HL-60 (cell line): ENCODE measurements around the gene PICK1.
"Not testable (repeated sequence)": the region's sequence is repeated elsewhere in the genome, so short reads cannot be mapped to it uniquely, and the experiment has no call there.

Source experiments
- DNase-seq, 2 experiments: peaks; one replicate each; pipeline ENCODE4 v3.0.0-alpha.2; 2010 to 2020; ENCODE audit warnings: low read depth in 1 of 2, low spot score in 1 of 2
- H3K27ac ChIP-seq: fragments of 250-450 bp; sonication (Bioruptor Pico); replicated peaks from 2 replicates; pipeline ENCODE4 v1.5.1; 2020; ENCODE audit warnings: mild to moderate bottlenecking, moderate library complexity
- H3K27me3 ChIP-seq: fragments of 250-450 bp; sonication (Bioruptor Pico); 2 replicates; pipeline ENCODE4 v1.5.1; 2021; ENCODE audit warnings: mild to moderate bottlenecking, moderate library complexity; ENCODE audit not compliant: insufficient read depth, poor library complexity, severe bottlenecking
- H3K4me3 ChIP-seq: replicated peaks from 2 replicates; pipeline ENCODE4 v1.5.1; 2011; ENCODE audit warnings: mild to moderate bottlenecking, control low read depth, low read length; ENCODE audit not compliant: insufficient read depth
- GABPA ChIP-seq: IDR thresholded peaks from 2 replicates; pipeline ENCODE4 v1.6.1; 2012; ENCODE audit warnings: low read depth
- POLR2AphosphoS5 ChIP-seq: IDR thresholded peaks from 2 replicates; pipeline ENCODE4 v1.6.1; 2012; ENCODE audit warnings: low read depth
- REST ChIP-seq: IDR thresholded peaks from 2 replicates; pipeline ENCODE4 v1.6.1; 2012; ENCODE audit warnings: low read depth; ENCODE audit not compliant: insufficient replicate concordance
- SPI1 ChIP-seq: IDR thresholded peaks from 2 replicates; pipeline ENCODE4 v1.6.1; 2012; ENCODE audit warnings: low read depth, mild to moderate bottlenecking, borderline replicate concordance
- TF ChIP-seq, protein P1 (sequence below): IDR thresholded peaks from one replicate; pipeline ENCODE4 v1.5.1; 2011; ENCODE audit warnings: low read length, control low read depth, inconsistent platforms; ENCODE audit not compliant: insufficient read depth

Gene PICK1

DNA sequence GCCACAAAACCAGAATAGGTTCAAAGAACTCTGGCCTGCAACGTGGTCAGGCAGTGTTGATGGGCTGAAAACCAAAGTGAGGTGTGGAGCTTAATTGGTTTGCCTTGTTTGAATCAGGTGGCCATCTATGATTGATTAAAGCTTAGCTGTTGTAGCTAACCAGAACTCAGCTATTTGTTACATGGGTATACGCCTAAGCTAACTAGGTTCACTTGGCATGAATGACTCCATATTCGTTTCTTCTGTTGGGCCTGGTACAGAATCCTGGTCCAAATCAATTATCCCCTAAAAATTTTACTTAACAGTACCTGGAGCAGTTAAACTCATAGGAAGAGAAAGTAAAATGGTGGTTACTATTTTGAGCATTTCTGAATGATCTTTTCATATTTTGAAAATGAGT lies 61.0 kb downstream of the PICK1 start:
- TF ChIP-seq SPI1 (no peak), REST (no peak)
- Histone ChIP-seq H3K4me3 (no peak overlapping the region), H3K27me3 (no peaks in the 10 kb centered on the region), H3K27ac (no peak overlapping the region)
- DNase-seq: no peak

DNA sequence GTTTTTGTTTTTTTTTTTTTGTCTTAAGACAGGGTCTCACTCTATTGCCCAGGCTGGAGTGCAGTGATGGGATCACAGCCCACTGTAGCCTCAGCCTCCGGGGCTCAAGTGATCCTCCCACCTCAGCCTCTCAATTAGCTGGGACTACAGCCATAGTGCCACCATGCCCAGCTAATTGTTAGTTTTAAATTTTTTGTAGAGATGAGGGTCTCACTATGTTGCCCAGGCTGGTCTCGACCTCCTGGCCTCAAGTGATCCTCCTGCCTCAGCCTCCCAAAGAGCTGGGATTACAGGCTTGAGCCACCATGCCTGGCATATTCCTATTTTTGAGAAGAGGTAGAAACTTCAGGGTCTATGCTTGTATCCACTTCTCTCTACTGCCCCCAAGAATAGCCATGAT lies 61.5 kb downstream of the PICK1 start:
- H3K4me3 ChIP-seq, H3K27me3 ChIP-seq, DNase-seq, H3K27ac ChIP-seq: not testable (repeated sequence)

DNA sequence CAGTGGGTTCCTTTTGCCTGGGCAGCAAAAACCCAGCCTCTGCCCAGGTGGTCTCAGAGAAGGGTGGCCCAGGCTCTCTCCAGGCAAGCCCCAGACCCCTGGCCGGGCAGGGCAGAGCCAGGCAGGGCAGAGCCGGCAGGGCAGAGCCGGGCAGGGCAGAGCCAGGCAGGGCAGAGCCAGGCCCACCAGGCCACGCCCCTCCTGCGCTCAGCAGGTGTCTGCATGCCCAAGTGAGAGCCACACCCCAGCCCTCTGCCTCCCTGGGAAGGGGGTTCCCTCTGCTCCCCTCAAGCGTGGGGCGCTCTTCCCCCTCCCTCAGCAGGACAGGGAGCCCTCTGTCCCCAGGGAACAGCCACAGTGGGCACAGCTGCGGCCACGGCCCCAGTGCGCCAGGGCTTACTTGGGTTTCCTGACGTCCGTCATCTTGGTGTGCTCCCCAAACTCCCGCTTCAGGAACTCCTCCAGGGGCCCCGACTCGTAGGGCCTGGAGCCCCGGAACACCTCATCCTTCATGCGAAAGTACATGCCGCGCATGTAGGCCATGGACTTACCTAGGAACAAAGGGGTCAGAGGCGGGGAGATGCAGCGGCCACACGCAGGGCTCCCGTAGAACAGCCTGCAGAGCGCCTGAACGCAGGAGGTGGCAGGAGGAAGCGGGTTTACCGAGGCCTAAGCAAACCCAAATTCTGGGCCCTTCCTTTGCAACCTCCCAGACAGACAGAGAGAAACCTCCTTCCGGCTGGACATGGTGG lies 63.3 kb downstream of the PICK1 start:
- no peak overlapping the region for H3K4me3 ChIP-seq
- TF ChIP-seq, protein P1, sequence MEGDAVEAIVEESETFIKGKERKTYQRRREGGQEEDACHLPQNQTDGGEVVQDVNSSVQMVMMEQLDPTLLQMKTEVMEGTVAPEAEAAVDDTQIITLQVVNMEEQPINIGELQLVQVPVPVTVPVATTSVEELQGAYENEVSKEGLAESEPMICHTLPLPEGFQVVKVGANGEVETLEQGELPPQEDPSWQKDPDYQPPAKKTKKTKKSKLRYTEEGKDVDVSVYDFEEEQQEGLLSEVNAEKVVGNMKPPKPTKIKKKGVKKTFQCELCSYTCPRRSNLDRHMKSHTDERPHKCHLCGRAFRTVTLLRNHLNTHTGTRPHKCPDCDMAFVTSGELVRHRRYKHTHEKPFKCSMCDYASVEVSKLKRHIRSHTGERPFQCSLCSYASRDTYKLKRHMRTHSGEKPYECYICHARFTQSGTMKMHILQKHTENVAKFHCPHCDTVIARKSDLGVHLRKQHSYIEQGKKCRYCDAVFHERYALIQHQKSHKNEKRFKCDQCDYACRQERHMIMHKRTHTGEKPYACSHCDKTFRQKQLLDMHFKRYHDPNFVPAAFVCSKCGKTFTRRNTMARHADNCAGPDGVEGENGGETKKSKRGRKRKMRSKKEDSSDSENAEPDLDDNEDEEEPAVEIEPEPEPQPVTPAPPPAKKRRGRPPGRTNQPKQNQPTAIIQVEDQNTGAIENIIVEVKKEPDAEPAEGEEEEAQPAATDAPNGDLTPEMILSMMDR: no peak
- TF ChIP-seq SPI1 (no peak), REST (no peak), GABPA (no peak), POLR2AphosphoS5 (no peak)

GRCh38 chr22:38122616-38123015 lies 65.4 kb downstream of the PICK1 start:
- TF ChIP-seq, protein P1: no peak
- H3K27ac ChIP-seq: no peak overlapping the region
- no peaks in the 10 kb centered on the region for H3K27me3 ChIP-seq
- H3K4me3 ChIP-seq: no peak overlapping the region
- no peak for DNase-seq

More for the DNA sequence above, 63.3 kb downstream of the PICK1 start:
- H3K27me3 ChIP-seq: no peaks in the 10 kb centered on the region
- no peak for DNase-seq
- no peak overlapping the region for H3K27ac ChIP-seq

DNA sequence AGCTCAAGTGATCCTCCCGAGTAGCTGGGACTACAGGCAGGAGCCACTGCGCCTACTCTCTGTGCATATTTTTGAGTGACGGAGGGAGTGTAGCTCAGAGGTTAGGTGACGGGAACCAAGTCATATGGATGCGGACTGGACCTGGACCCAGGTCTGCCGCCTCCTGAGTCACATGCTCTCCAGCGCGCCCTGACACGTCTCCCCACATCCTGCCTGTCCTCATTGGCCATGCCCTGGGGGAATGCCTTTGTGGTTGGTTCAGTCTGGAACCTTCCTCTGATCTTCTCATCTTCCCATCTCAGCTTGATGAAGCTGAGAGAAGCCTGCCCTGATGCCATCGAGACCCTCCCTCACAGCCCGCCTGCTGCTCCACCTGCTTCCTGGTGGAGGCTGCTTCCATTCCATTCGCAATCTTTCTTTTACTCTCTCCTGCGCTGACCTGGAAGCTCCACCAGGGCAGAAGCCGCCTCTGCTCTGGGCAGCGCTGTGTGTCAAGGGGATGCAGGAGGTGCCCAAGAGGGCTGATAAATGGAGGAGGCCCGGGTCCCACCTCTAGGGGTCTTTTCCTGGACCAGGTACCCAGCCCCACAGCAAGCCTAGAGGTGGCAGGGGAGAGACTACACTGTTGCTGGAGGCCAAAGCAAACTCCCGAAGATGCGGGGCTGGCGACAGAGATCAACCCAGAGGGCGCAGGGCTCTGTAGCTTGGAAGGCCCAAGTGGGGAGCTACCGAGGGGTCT lies 67.2 kb downstream of the PICK1 start:
- H3K4me3 ChIP-seq: no peak overlapping the region
- H3K27ac ChIP-seq: no peak overlapping the region
- DNase-seq: no peak
- no peaks in the 10 kb centered on the region for H3K27me3 ChIP-seq
- TF ChIP-seq GABPA: no peak
- TF ChIP-seq, protein P1: no peak
- TF ChIP-seq REST: no peak
